Pancreas (tissue), 10 donors: ENCODE data around the gene KANSL3. TPM values are rescaled to one million over a fixed set of nuclear protein-coding genes. Genes with fewer than 3 reads are reported as not detected.

Source experiments
- ATAC-seq, 4 donors: fragments of 200-7000 bp; cut with Tn5 transposase; one replicate each; pipeline versions ENCODE4 v1.8.0 to v1.9.1; 2020; ENCODE audit warnings: mild to moderate bottlenecking in 4 of 4, moderate library complexity in 4 of 4
- DNase-seq, 6 donors: peaks; one replicate each; pipeline ENCODE4 v3.0.0-alpha.2; 2020
- FAIRE-seq: peaks from 2 replicates; lab custom pipeline; 2012; peaks lifted over from hg19 to GRCh38; lab: Jason Lieb, UNC
- H3K27ac ChIP-seq, 4 donors: fragments of 200-600 bp; sonication (generic); 1 replicate in 3 of 4; 2 replicates in 1 of 4; pipeline versions ENCODE4 v1.5.0 to v1.8.0; 2020
- H3K27me3 ChIP-seq, 4 donors: fragments of 200-600 bp; one replicate each; pipeline ENCODE4 v1.8.0; 2021
- H3K36me3 ChIP-seq, 3 donors: fragments of 200-600 bp; sonication (generic) in 1 of 3; one replicate each; pipeline versions ENCODE4 v1.5.0 to v1.8.0; 2020 to 2021
- H3K4me1 ChIP-seq, 3 donors: fragments of 200-600 bp; one replicate each; pipeline ENCODE4 v1.8.0; 2021
- H3K4me3 ChIP-seq, 4 donors: fragments of 200-600 bp; sonication (generic) in 2 of 4; one replicate each; pipeline versions ENCODE4 v1.5.0 to v1.8.0; 2020 to 2021
- H3K9me3 ChIP-seq, 4 donors: fragments of 200-600 bp; one replicate each; pipeline ENCODE4 v1.8.0; 2021
- WGBS, 2 donors: extraction: QIAGEN DNeasy Blood & Tissue Kit; methylation state at CpG; one replicate each; pipeline ENCODE4 v1.1.7; 2013; 5-methylcytosine and 5-hydroxymethylcytosine counted together
- intact Hi-C, 3 donors: fragments of 100-400 bp; cut with DNase I; formaldehyde crosslinking; loops; one replicate each; pipeline versions ENCODE4 v1.11.1 to v1.14.2; 2022
- polyA plus RNA-seq, 2 donors: library from polyadenylated mRNA; stranded (reverse); fragments of 200-250 nt; gene quantifications; one replicate each; pipeline ENCODE4 v1.2.3, GENCODE V29; 2013
- total RNA-seq, 6 donors: library from RNA; stranded (reverse); fragmentation: NEBNext Ultra II Directional in 4 of 6; extraction: Animal tissue kit (Norgen Biotek cat#: 25700) in 4 of 6; gene quantifications; one replicate each; pipeline versions ENCODE4 v1.2.1 to v1.2.4, GENCODE V29; 2021 to 2023
- TF ChIP-seq, protein P1 (sequence below), 4 donors: fragments of 200-600 bp; sonication (generic) in 3 of 4; IDR thresholded peaks; one replicate each; pipeline versions ENCODE4 v1.5.0 to v1.8.0; 2021; ENCODE audit warnings: antibody characterized with exemption in 4 of 4
- donor health status: healthy with polysubstance abuse.
- donor health status: DM: no; HTN: no; CAD: no; lungs with moderate emphysema.
- donor health status: DM: no; HTN: no; CAD: no.
- donor health status: control.
- donor health status: control.
- donor health status: Bipolar disorder and iron deficiency.
- donor health status: DM: yes; HTN: yes; CAD: no.
- donor health status: DM: no; HTN: no; CAD: no.
- donor health status: DM: no; HTN: no; CAD: no.
- donor health status: DM: yes; HTN: yes; CAD: no.

Gene KANSL3
- total and polyA plus RNA-seq, 8 donors = 14.8 to 28.9 (median 19.2) TPM

DNA sequence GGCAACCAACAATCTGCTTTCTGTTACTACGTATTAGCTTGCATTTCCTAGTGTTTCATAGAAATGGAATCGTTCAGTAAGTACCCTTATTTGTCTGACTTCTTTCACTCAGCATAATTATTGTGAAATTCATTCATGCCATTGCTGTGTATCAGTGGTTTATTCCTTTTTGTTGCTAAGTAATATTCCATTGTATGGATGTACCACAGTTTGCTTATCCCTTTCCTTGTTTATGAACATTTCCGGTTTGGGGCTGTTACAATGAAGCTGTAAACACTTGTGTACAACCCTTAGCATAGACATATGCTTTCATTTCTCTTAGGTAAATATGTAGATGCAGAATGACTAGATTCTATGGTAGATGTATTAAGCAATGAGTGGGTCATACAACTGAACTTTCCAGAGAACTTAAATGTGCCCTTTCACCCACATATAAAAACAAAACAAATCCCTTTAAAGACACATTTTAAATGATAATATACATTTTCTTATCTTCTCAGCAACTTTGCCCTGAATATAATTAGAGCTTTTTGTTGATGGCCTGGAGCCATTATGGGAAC, 26.3 kb upstream of the KANSL3 start:
- no peak for FAIRE-seq
- no peak for DNase-seq
- no peak for ATAC-seq
- Histone ChIP-seq H3K4me1 (peaks cover 0 to 21% (median 13%) of the 10 kb centered on the region in 3 donors), H3K27ac (peak overlapping the region in 3 of 4 donors; percentile 7 to 74 (median 59)), H3K4me3 (no peak overlapping the region), H3K27me3 (no peaks in the 10 kb centered on the region), H3K36me3 (no peaks in the 10 kb centered on the region), H3K9me3 (no peaks in the 10 kb centered on the region)
- intact Hi-C loops = no loop called here
- WGBS, 2 donors = 92 to 94% methylated on average over 3 of the region's 3 CpGs
- TF ChIP-seq, protein P1, sequence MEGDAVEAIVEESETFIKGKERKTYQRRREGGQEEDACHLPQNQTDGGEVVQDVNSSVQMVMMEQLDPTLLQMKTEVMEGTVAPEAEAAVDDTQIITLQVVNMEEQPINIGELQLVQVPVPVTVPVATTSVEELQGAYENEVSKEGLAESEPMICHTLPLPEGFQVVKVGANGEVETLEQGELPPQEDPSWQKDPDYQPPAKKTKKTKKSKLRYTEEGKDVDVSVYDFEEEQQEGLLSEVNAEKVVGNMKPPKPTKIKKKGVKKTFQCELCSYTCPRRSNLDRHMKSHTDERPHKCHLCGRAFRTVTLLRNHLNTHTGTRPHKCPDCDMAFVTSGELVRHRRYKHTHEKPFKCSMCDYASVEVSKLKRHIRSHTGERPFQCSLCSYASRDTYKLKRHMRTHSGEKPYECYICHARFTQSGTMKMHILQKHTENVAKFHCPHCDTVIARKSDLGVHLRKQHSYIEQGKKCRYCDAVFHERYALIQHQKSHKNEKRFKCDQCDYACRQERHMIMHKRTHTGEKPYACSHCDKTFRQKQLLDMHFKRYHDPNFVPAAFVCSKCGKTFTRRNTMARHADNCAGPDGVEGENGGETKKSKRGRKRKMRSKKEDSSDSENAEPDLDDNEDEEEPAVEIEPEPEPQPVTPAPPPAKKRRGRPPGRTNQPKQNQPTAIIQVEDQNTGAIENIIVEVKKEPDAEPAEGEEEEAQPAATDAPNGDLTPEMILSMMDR (IDR thresholded peaks at IDR 0.05) = no peak

DNA sequence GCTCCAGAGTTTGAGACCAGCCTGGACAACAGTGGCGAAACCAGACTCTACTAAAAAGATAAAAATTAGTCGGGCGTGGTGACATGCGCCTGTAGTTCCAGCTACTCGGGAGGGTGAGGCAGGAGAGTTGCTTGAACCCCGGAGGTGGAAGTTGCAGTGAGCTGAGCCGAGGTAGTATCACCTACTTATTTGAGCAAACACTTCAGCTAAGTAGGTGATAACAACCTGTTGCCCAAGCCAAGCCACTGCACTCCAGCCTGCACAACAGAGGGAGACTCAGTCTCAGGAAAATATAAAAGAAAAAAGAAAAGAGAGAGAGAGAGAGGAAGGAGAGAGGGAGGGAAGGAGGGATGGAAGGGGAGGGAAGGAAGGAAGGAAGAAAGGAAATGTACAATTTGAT, 25.7 kb upstream of the KANSL3 start:
- 29 to 30% methylated on average over 7 of the region's 7 CpGs for WGBS, 2 donors
- intact Hi-C loops = no loop called here
- Histone ChIP-seq H3K36me3 (no peaks in the 10 kb centered on the region), H3K27ac (peak overlapping the region; percentile 40 to 74 (median 58)), H3K4me3 (peak overlapping the region in 2 of 4 donors; percentile 10 to 18), H3K4me1 (peaks cover 0 to 21% (median 13%) of the 10 kb centered on the region in 3 donors), H3K27me3 (no peaks in the 10 kb centered on the region), H3K9me3 (no peaks in the 10 kb centered on the region)
- peak in 3 of 6 donors; percentile 32 to 54 (median 39) for DNase-seq
- TF ChIP-seq, protein P1 (IDR thresholded peaks at IDR 0.05) = no peak
- no peak for FAIRE-seq
- ATAC-seq = peak; percentile 63 to 74 (median 74)

DNA sequence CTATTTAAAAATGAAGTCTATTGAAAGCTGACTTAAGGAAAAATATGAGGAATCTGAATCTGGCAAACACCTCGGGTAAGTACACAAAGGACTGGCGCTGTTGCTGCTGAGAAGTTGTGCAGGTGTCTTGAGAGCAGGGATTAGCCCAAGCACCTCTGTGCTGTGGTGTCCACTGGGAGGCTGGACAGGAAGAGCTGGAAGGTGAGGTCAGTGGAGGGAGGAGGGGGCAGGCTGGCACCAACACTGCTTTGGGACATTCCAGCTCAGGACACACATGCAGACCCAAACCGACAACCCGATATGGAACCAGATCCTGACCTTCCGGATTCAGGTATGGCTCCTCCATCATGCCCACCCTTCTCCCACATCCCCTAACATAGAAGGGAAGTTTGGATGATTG, 25.1 kb upstream of the KANSL3 start:
- intact Hi-C loops = no loop called here
- H3K4me1 ChIP-seq = peaks cover 0 to 21% (median 13%) of the 10 kb centered on the region in 3 donors
- no peaks in the 10 kb centered on the region for H3K36me3 ChIP-seq
- DNase-seq (peak in 5 of 6 donors; percentile 84 to 91 (median 87)), ATAC-seq (peak; percentile 91 to 97 (median 92)), FAIRE-seq (no peak)
- peak overlapping the region in 2 of 4 donors; percentile 10 to 18 for H3K4me3 ChIP-seq
- H3K27ac ChIP-seq = peak overlapping the region; percentile 40 to 74 (median 58)
- H3K9me3 ChIP-seq = no peaks in the 10 kb centered on the region
- TF ChIP-seq, protein P1 (IDR thresholded peaks at IDR 0.05) = no peak
- WGBS, 2 donors = 28 to 32% methylated on average over 5 of the region's 5 CpGs
- H3K27me3 ChIP-seq = no peaks in the 10 kb centered on the region

DNA sequence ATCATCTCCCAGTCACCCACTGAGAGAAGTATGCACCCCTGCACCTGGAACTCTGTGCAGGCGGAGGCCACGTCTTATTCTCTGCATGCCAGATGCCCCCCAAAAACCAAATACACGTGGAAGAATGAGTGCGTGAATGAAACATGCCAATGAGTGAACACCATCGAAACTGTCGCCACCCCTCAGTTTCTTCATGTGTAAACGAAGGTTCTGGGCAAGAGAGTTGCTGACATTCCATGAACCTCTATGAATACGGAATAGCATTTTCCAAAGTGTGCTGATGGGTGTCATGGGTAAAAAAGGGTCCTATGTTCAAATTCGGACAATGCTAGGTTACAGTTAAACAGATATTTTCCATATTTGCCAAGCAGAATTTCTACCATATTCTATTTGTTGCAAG, 24.2 kb upstream of the KANSL3 start:
- Histone ChIP-seq H3K4me3 (no peak overlapping the region), H3K36me3 (no peaks in the 10 kb centered on the region), H3K27ac (peak overlapping the region in 2 of 4 donors; percentile 59 to 74), H3K4me1 (peaks cover 0 to 21% (median 13%) of the 10 kb centered on the region in 3 donors), H3K9me3 (no peaks in the 10 kb centered on the region), H3K27me3 (no peaks in the 10 kb centered on the region)
- TF ChIP-seq, protein P1 (IDR thresholded peaks at IDR 0.05) = no peak
- WGBS, 2 donors = 83 to 85% methylated on average over 9 of the region's 9 CpGs
- ATAC-seq (no peak), DNase-seq (no peak), FAIRE-seq (no peak)
- intact Hi-C loops = no loop called here

DNA sequence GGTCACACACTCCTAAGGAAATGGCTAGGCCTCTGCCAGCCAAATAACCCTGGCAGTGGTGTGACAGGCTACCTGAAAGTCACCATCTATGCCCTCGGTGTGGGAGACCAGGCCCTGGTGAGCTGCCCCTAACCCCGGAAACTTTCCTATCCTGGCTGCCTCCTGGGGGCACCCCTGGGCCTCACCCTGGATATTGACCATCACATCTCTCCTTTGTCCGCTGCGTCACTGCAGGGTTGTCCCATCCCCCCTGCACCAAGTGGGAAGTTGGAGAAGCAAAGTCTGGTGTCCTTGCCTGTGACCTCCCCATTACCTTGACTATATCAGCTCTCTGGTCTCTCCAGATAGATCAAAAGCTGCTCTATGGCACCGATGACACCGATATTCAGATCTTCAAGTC, 23.2 kb upstream of the KANSL3 start:
- intact Hi-C loops = no loop called here
- Histone ChIP-seq H3K27ac (no peak overlapping the region), H3K4me3 (no peak overlapping the region), H3K27me3 (no peaks in the 10 kb centered on the region), H3K36me3 (no peaks in the 10 kb centered on the region), H3K9me3 (no peaks in the 10 kb centered on the region), H3K4me1 (peaks cover 0 to 21% (median 13%) of the 10 kb centered on the region in 3 donors)
- FAIRE-seq (no peak), DNase-seq (no peak), ATAC-seq (no peak)
- TF ChIP-seq, protein P1 (IDR thresholded peaks at IDR 0.05) = no peak
- WGBS, 2 donors = 90 to 92% methylated on average over 6 of the region's 6 CpGs
